Fibroblast of mammary gland (primary cell): ENCODE results near the gene UNC45A.

Experiments
- DNase-seq: peaks from one replicate; pipeline ENCODE4 v3.0.0-alpha.2; 2010; ENCODE audit warnings: low read depth
- H3K4me3 ChIP-seq: 2 replicates; pipeline ENCODE4 v1.5.1; 2011; ENCODE audit warnings: low read depth, mild to moderate bottlenecking, low read length, moderate library complexity; ENCODE audit not compliant: control insufficient read depth
- CTCF ChIP-seq: conservative IDR thresholded peaks from 2 replicates; pipeline ENCODE4 v1.5.1; 2011; ENCODE audit warnings: low read depth, low read length, inconsistent platforms; ENCODE audit not compliant: control insufficient read depth, insufficient read depth

UNC45A gene

DNA sequence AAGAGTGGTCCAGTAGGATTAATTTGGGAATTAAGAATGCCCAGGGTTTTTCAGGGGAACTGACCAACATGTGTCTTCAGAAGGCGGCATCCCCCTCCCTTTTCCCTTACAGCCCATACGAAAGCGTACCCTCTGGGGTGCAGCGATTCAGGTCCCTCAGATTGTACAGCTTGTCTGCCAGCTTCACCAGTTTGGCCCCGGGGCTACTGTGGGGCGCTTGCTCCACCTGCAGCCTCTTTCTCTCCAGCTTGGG lies 3.6 kb upstream of the UNC45A start:
- peak overlapping the region; percentile 83 for H3K4me3 ChIP-seq
- no peak for DNase-seq
- TF ChIP-seq CTCF = no peak

DNA sequence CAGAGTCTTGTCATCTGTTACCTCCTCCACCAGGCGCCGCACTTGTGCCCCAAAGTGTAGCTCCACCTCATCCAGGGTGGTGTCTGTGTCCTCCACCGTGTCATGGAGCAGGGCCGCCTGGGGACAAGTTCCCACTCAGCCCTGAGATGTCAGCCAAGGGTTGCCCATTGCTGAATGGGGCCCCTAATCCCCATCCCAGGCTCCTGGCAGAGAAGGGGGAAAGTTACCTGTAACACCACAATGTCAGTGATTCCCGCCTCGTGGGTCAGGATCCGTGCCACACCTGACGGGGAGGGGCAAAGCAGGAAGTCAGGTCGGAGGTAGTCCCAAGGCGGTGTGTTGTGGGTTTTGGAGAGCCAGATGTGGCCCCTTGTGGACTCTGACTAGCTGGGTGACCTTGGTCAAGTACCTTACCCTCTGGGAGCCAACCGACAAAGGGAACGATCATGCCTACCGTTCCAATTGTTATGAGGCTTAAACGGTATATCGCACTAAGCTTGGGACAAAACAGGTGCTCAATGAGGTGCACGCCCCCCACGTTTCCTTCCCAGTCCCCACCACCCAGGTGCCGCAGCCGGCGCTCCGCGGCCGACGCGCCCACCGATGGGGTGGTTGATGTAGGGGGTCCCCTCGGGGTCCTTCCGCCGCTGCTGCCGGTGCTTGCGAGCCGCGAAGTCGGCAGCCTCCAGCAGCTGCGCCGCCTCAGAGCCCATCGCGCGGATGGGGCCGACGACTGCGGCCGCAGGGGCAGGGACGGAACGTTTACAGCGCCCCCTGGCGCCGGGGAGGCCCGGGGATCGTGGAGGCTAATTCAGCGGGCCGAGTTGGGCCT lies 3.0 kb upstream of the UNC45A start, which contains the start of gene HDDC3:
Gene HDDC3, minus strand, starts transcription at position 722 of the 832 bp plus-strand sequence. Its CDS starts 9 bp downstream, at position 713.
- DNase-seq = peak; percentile 76
- H3K4me3 ChIP-seq = peak within 1 kb of the TSS; percentile 83
- peak; percentile 64 for TF ChIP-seq CTCF

- DNase-seq = no peak
- TF ChIP-seq CTCF = no peak
- H3K4me3 ChIP-seq = no peak overlapping the region
Observed at GRCh38 chr15:90932660-90932991, 2.5 kb upstream of the UNC45A start.

- TF ChIP-seq CTCF = no peak
- no peak for DNase-seq
- no peak overlapping the region for H3K4me3 ChIP-seq
Observed at GRCh38 chr15:90933301-90933700, 1.8 kb upstream of the UNC45A start.

DNA sequence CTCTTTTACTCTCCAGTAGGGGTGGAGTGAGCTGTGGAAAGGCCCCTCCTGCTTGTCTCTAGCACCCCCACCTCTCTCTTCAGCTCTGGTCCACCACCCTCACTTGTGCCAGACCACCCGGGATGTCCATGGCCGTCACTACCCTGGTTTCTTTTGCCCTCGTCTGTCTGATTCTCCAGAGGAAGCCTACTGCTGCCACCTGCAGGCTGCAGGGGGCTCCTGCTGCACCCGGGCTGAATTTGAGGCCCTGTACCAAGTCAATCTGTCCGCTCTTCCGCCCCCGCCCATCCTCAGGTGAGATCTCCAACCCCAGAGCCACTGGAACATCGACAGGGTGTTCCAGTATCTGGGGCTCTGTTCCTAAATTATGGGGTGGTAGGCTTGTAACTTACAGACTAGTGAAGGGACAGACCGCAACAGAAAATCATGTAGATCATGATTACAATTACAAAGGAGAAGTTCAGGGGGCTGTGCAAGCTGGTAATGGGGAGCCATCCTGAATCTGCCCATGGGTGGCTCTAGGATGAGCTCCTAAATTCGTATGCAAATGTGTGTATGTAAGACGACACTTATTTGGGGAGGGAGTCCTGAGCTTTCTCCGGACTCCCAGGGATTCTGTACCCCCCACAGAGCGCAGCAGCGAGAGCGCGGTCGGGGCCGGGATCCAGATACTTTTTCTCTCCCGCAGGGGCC lies 683 bp upstream of the UNC45A start:
- peak; percentile 86 for TF ChIP-seq CTCF
- peak overlapping the region; percentile 77 for H3K4me3 ChIP-seq
- peak; percentile 80 for DNase-seq

DNA sequence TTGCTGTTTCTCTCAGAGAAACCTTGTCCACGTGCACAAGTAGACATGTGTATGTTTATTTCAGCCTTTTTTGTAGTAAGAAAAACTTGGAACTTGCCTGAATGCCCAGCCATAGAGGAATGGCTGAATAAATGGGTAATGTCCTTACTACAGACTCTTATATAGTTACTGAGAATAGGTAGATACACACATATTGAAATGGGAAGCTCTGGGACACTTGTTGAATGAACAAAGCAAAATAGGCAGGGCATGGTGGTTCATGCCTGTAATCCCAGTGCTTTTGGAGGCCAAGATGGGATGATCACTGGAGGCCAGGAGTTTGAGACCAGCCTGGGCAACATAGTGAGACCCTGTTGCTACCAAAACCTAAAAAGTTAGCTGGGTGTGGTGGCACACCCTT lies 1.7 kb downstream of the UNC45A start:
- no peak for TF ChIP-seq CTCF
- no peak overlapping the region for H3K4me3 ChIP-seq

More for the DNA sequence above, 1.7 kb downstream of the UNC45A start:
- no peak for DNase-seq
